ENCODE measurements around the gene AGFG1.
"Not testable (repeated sequence)": the region's sequence is repeated elsewhere in the genome, so short reads cannot be mapped to it uniquely, and the experiment has no call there.

Gene AGFG1

GRCh38 chr2:227524665-227525064 lies 52.7 kb downstream of the AGFG1 start:
- Histone ChIP-seq H3K27ac (no peak overlapping the region), H3K4me3 (no peak overlapping the region), H3K36me3 (ENCODE audit: insufficient read depth, low read length) (peaks cover 49% of the 10 kb centered on the region), H3K9me3 (ENCODE audit: low read depth, low read length) (no peaks in the 10 kb centered on the region), H3K9ac (ENCODE audit: insufficient read length) (no peak overlapping the region)
- no peak for TF ChIP-seq EZH2 (IDR thresholded peaks at IDR 0.05)
- TF ChIP-seq FOXP2 (optimal IDR thresholded peaks at IDR 0.05; ENCODE audit: control extremely low read depth, extremely low read length, insufficient read depth) = no peak
- no peak for TF ChIP-seq POLR2AphosphoS5 (IDR thresholded peaks at IDR 0.05; ENCODE audit: borderline replicate concordance, low read depth, low read length)
- no peak for DNase-seq (ENCODE audit: low read depth, low spot score)

DNA sequence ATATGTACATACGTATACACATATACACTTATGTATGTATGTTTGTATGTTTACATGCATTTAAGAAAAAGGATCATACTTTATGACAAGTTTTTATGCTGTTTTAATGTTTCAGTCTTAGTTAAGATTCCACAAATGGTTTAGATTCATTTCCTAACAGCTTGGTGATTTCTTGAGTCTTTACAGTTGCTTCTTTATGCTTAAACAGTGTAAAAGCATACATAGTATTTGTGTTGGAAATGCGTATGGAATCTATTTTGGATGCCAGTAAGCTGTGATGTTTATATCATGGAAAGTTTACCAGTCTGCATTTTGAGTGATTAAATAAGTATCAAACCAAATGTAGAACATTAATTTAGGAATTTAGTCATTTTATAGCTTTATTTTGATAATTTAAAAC lies 55.4 kb downstream of the AGFG1 start:
- no peaks in the 10 kb centered on the region for H3K9me3 ChIP-seq (ENCODE audit: low read depth, low read length)
- TF ChIP-seq FOXP2 (optimal IDR thresholded peaks at IDR 0.05; ENCODE audit: control extremely low read depth, extremely low read length, insufficient read depth) (no peak), POLR2AphosphoS5 (IDR thresholded peaks at IDR 0.05; ENCODE audit: borderline replicate concordance, low read depth, low read length) (no peak), EZH2 (IDR thresholded peaks at IDR 0.05) (no peak)
- peak overlapping the region; percentile 22; the same call in 1 of the 2 replicates for H3K27ac ChIP-seq
- no peak overlapping the region for H3K4me3 ChIP-seq
- H3K36me3 ChIP-seq (ENCODE audit: insufficient read depth, low read length) = peaks cover 38% of the 10 kb centered on the region
- no peak overlapping the region for H3K9ac ChIP-seq (ENCODE audit: insufficient read length)
- DNase-seq (ENCODE audit: low read depth, low spot score) = no peak

- H3K9me3 ChIP-seq (ENCODE audit: low read depth, low read length) = no peaks in the 10 kb centered on the region
- no peak overlapping the region for H3K27ac ChIP-seq
- TF ChIP-seq EZH2 (IDR thresholded peaks at IDR 0.05) = no peak
- no peak for TF ChIP-seq FOXP2 (optimal IDR thresholded peaks at IDR 0.05; ENCODE audit: control extremely low read depth, extremely low read length, insufficient read depth)
- no peak for TF ChIP-seq POLR2AphosphoS5 (IDR thresholded peaks at IDR 0.05; ENCODE audit: borderline replicate concordance, low read depth, low read length)
- no peak overlapping the region for H3K9ac ChIP-seq (ENCODE audit: insufficient read length)
- H3K4me3 ChIP-seq = no peak overlapping the region
- H3K36me3 ChIP-seq (ENCODE audit: insufficient read depth, low read length) = peaks cover 49% of the 10 kb centered on the region
- DNase-seq (ENCODE audit: low read depth, low spot score) = no peak
Observed at GRCh38 chr2:227528803-227529202, 56.8 kb downstream of the AGFG1 start.

DNA sequence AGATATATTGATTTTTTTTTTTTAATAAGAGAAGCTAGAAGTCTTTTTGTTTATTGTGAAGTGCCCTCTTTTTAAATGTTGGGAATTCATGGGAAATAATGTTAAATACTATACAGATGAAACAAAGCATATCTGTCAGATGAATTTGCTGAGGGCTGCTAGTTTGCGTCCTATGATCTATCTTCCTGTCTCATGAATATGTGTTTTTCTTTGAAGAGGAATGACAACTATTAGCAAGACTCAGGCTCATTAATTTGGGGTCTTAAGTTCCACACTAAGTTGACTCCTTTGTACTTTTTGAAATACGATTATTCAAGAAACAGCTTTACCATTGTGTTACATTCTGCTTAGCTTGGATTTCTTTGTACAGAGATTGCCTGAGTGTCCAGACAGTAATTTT lies 57.9 kb downstream of the AGFG1 start:
- Histone ChIP-seq H3K9me3 (ENCODE audit: low read depth, low read length) (no peaks in the 10 kb centered on the region), H3K36me3 (ENCODE audit: insufficient read depth, low read length) (peaks cover 44% of the 10 kb centered on the region), H3K27ac (no peak overlapping the region), H3K4me3 (no peak overlapping the region), H3K9ac (ENCODE audit: insufficient read length) (no peak overlapping the region)
- TF ChIP-seq EZH2 (IDR thresholded peaks at IDR 0.05) (no peak), POLR2AphosphoS5 (IDR thresholded peaks at IDR 0.05; ENCODE audit: borderline replicate concordance, low read depth, low read length) (no peak), FOXP2 (optimal IDR thresholded peaks at IDR 0.05; ENCODE audit: control extremely low read depth, extremely low read length, insufficient read depth) (no peak)
- no peak for DNase-seq (ENCODE audit: low read depth, low spot score)

- H3K9ac ChIP-seq (ENCODE audit: insufficient read length) = no peak overlapping the region
- peaks cover 67% of the 10 kb centered on the region for H3K36me3 ChIP-seq (ENCODE audit: insufficient read depth, low read length)
- no peak overlapping the region for H3K27ac ChIP-seq
- TF ChIP-seq EZH2 (IDR thresholded peaks at IDR 0.05) (no peak), POLR2AphosphoS5 (IDR thresholded peaks at IDR 0.05; ENCODE audit: borderline replicate concordance, low read depth, low read length) (no peak), FOXP2 (optimal IDR thresholded peaks at IDR 0.05; ENCODE audit: control extremely low read depth, extremely low read length, insufficient read depth) (no peak)
- no peak overlapping the region for H3K4me3 ChIP-seq
- no peak for DNase-seq (ENCODE audit: low read depth, low spot score)
- no peaks in the 10 kb centered on the region for H3K9me3 ChIP-seq (ENCODE audit: low read depth, low read length)
Observed at GRCh38 chr2:227534714-227535113, 62.8 kb downstream of the AGFG1 start.

DNA sequence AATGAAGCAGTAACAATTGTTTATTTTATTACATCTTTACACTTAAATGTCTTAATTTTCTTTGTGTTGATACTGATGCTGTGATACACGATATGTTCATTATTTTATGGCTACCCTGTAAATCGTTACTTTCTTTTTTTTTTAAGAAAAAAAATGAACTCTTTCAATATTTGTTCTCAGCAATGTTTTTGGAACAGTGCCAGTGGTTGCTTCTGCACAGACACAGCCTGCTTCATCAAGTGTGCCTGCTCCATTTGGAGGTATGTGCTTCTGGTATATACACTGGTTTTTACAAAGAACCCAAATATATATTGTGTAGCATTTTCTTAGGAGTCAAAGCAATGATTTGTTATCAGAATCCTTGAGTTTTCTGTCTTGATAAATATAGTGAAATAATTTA lies 64.5 kb downstream of the AGFG1 start:
- H3K36me3 ChIP-seq (ENCODE audit: insufficient read depth, low read length) = peaks cover 67% of the 10 kb centered on the region
- H3K4me3 ChIP-seq = no peak overlapping the region
- no peak for DNase-seq (ENCODE audit: low read depth, low spot score)
- H3K9me3 ChIP-seq (ENCODE audit: low read depth, low read length) = no peaks in the 10 kb centered on the region
- no peak overlapping the region for H3K9ac ChIP-seq (ENCODE audit: insufficient read length)
- 0 out of 2 replicates have a peak overlapping the region, but pooled peaks have one; percentile 32 for H3K27ac ChIP-seq
- TF ChIP-seq POLR2AphosphoS5 (IDR thresholded peaks at IDR 0.05; ENCODE audit: borderline replicate concordance, low read depth, low read length) (no peak), EZH2 (IDR thresholded peaks at IDR 0.05) (no peak), FOXP2 (optimal IDR thresholded peaks at IDR 0.05; ENCODE audit: control extremely low read depth, extremely low read length, insufficient read depth) (no peak)

DNA sequence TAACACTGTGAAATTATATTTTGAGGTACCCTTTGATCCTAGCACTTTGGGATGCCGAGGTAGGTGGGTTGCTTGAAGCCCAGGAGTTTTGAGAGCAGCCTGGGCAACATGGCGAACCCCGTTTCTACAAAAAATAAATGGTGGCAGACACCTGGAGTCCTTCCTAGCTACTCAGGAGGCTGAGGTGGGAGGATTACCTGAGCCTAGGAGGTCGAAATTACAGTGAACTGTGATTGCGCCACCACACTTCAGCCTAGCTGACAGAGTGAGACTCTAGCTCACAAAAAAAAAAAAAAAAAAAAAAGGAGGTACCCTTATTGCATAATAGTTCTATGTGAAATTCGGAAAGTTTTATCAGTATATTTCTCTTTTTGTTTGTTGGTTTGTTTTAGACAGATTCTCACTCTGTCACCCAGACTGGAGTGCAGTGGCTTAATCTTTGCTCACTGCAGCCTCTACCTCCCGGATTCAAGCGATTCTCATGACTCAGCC lies 67.6 kb downstream of the AGFG1 start:
- Histone ChIP-seq H3K9ac (ENCODE audit: insufficient read length) (no peak overlapping the region), H3K27ac (no peak overlapping the region), H3K9me3 (ENCODE audit: low read depth, low read length) (no peaks in the 10 kb centered on the region), H3K36me3 (ENCODE audit: insufficient read depth, low read length) (peaks cover 48% of the 10 kb centered on the region), H3K4me3 (no peak overlapping the region)
- TF ChIP-seq EZH2 (IDR thresholded peaks at IDR 0.05) (no peak), FOXP2 (optimal IDR thresholded peaks at IDR 0.05; ENCODE audit: control extremely low read depth, extremely low read length, insufficient read depth) (no peak), POLR2AphosphoS5 (IDR thresholded peaks at IDR 0.05; ENCODE audit: borderline replicate concordance, low read depth, low read length) (no peak)
- no peak for DNase-seq (ENCODE audit: low read depth, low spot score)

- not testable (repeated sequence) for H3K9me3 ChIP-seq (ENCODE audit: low read depth, low read length); DNase-seq (ENCODE audit: low read depth, low spot score); H3K4me3 ChIP-seq; H3K27ac ChIP-seq; H3K9ac ChIP-seq (ENCODE audit: insufficient read length)
- H3K36me3 ChIP-seq (ENCODE audit: insufficient read depth, low read length) = peaks cover 52% of the 10 kb centered on the region
Observed at GRCh38 chr2:227540352-227540751, 68.4 kb downstream of the AGFG1 start.

- no peak for DNase-seq (ENCODE audit: low read depth, low spot score)
- Histone ChIP-seq H3K36me3 (ENCODE audit: insufficient read depth, low read length) (peaks cover 23% of the 10 kb centered on the region; the same call in 1 of the 2 replicates), H3K9me3 (ENCODE audit: low read depth, low read length) (no peaks in the 10 kb centered on the region), H3K9ac (ENCODE audit: insufficient read length) (no peak overlapping the region), H3K4me3 (no peak overlapping the region), H3K27ac (no peak overlapping the region)
- TF ChIP-seq FOXP2 (optimal IDR thresholded peaks at IDR 0.05; ENCODE audit: control extremely low read depth, extremely low read length, insufficient read depth) (no peak), EZH2 (IDR thresholded peaks at IDR 0.05) (no peak), POLR2AphosphoS5 (IDR thresholded peaks at IDR 0.05; ENCODE audit: borderline replicate concordance, low read depth, low read length) (no peak)
Observed at GRCh38 chr2:227545990-227546389, 74.0 kb downstream of the AGFG1 start.
